ENCODE measurements around the gene POLA2. TPM values are rescaled to one million over a fixed set of nuclear protein-coding genes. Genes with fewer than 3 reads are reported as not detected.

Gene POLA2
- total RNA-seq, 2 donors from 2014 or later = 5.6 to 13.5 TPM

DNA sequence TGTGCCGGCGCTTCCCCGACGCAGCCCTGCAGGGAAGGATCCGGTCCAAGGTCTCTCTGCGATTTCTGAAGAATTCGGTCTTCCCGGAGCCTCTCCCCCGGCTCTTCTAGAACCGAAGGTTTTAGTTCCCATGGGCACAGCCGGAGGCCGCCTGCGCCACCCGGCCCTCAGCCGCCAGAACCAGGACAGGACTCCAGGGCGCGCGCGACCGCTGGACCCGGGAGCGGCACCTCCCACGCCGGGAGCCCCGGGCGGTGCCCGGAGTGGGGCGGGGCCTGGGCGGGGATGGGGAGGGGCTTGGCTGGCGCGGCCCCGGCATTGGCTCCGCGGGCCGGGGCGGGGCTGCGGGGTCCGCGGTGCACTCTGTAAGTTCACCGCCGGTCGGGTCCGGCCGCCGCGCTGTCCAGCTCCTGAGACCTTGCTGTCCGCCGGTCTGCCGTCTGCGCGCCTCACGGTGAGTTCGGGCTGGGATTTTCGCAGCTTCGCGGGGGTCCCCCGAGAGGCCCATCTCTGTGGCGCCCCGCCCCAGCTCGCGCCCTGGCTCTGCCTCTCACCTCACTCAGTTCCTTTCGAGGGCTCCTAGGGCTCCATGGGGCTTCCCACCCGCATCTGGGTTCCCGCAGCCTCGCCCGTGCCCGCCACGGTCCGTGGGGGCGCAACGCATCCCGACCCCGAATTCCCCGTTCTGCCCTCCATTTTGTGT, 52.9 kb downstream of the POLA2 start, which contains the start of gene CDC42EP2:
TSS of gene CDC42EP2 (plus strand) at position 366 of the 703 bp plus-strand sequence. CDS start 6,033 bp downstream, outside the sequence.
- no peaks in the 10 kb centered on the region for H3K36me3 ChIP-seq
- peak within 1 kb of the TSS; percentile 81 for H3K27ac ChIP-seq
- TF ChIP-seq, protein P1, sequence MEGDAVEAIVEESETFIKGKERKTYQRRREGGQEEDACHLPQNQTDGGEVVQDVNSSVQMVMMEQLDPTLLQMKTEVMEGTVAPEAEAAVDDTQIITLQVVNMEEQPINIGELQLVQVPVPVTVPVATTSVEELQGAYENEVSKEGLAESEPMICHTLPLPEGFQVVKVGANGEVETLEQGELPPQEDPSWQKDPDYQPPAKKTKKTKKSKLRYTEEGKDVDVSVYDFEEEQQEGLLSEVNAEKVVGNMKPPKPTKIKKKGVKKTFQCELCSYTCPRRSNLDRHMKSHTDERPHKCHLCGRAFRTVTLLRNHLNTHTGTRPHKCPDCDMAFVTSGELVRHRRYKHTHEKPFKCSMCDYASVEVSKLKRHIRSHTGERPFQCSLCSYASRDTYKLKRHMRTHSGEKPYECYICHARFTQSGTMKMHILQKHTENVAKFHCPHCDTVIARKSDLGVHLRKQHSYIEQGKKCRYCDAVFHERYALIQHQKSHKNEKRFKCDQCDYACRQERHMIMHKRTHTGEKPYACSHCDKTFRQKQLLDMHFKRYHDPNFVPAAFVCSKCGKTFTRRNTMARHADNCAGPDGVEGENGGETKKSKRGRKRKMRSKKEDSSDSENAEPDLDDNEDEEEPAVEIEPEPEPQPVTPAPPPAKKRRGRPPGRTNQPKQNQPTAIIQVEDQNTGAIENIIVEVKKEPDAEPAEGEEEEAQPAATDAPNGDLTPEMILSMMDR (IDR thresholded peaks at IDR 0.05) = no peak
- peak; percentile 59 for ATAC-seq (ENCODE audit: insufficient number of reproducible peaks, low FRiP score, low read depth)
- no peaks in the 10 kb centered on the region for H3K27me3 ChIP-seq (replicated peaks; ENCODE audit: insufficient read depth)
- DNase-seq (ENCODE audit: low spot score) = no peak
- H3K4me3 ChIP-seq = peak within 1 kb of the TSS; percentile 99
- peaks cover 0 to 27% of the 10 kb centered on the region in 2 donors for H3K4me1 ChIP-seq (ENCODE audit: control insufficient read depth in 1 of 2, low read depth in 2 of 2)
- no peaks in the 10 kb centered on the region for H3K9me3 ChIP-seq

DNA sequence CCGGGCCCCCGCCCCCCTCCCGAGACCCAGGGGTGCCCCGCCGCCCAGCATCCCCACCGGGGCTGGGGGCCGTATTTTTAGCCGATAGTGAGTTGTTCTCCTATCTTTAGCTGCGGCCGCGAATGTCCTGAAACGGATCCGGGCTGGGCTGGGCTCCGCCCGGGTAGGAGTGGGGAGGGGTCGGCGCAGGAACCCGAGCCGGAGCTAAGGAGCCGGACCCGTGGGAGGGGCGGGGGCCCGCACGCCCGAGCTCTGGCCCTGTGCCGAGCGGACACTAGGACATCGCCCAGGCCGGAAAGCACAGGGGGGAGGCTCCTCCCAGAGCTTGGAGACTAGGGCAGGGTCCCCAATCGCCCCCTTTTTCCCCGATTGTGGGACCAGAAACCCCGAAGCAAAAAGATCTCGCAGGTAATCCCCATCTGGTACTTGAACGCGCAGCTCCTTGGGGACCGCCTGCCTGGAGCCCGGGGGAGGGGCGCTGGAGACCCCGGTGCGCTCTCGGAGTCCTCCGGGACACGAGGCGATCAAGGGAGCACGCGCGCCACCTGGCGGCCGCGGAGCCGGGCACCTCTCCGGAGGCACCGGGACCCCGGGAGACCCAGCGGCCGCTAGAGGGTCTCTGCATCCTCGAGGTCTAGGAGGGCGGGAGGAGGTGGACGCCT, 53.6 kb downstream of the POLA2 start:
- Histone ChIP-seq H3K27me3 (replicated peaks; ENCODE audit: insufficient read depth) (no peaks in the 10 kb centered on the region), H3K4me1 (ENCODE audit: control insufficient read depth in 1 of 2, low read depth in 2 of 2) (peaks cover 0 to 27% of the 10 kb centered on the region in 2 donors), H3K9me3 (no peaks in the 10 kb centered on the region), H3K27ac (peak overlapping the region; percentile 81), H3K4me3 (peak overlapping the region; percentile 99), H3K36me3 (no peaks in the 10 kb centered on the region)
- TF ChIP-seq, protein P1 (IDR thresholded peaks at IDR 0.05) = peak; percentile 97
- DNase-seq (ENCODE audit: low spot score) = no peak
- ATAC-seq (ENCODE audit: insufficient number of reproducible peaks, low FRiP score, low read depth) = peak; percentile 45

DNA sequence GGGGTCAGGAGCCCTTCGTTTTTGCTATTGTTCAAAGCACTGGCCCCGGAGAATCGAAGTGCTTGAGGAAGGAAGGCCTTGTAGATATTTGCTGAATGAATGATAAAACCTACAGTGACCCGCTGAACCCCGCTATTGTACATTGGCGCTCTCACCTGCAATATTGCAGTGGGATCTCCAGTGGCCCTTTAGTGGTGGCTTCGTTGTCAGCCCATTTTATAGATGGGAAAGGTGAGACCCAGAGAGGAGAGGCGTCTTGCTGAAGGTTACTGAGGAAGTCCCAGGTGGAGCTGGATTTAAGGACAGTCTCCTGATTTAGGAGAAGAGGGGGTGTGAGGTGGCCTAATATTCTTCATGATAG, 54.1 kb downstream of the POLA2 start:
- peak overlapping the region; percentile 99 for H3K4me3 ChIP-seq

DNA sequence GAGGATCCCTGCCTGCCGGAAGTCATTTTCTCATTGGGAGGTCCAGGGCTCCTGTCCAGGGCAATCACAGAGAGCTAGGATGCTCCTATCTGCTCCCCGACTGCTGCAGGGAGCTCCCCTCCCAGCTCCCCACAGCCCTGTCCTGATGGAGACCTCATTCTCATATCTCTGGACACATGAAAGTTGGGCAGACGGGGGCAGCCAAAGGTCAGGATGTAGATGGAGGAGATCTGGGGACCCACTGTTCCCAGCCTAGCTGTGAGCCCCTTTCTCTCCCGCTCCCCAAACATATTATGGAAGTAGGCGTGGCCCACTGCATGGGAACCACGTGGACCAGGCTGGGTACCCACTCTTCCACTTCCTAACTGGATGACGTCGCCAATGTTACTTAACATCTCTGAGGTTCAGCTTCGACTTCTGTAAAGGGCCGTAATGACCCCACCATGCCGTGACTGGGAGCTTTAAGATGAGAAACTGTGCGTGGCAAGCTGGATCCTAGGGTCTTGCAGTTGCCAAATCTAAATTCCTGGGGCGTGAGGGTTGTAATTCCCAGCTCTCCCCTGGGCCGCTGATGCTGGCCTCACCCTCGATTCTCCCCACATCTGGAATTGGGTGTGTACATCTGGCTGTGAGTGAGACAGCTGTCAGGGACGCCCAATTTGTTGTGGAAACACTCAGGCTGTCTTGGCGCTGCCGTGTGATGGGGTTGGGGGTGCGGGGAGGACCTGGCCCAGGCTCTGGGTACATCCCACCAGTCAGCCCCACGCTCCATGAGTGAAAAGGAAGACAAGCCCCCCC, 54.7 kb downstream of the POLA2 start:
- no peak for ATAC-seq (ENCODE audit: insufficient number of reproducible peaks, low FRiP score, low read depth)

More for the DNA sequence above, 54.1 kb downstream of the POLA2 start:
- peaks cover 0 to 27% of the 10 kb centered on the region in 2 donors for H3K4me1 ChIP-seq (ENCODE audit: control insufficient read depth in 1 of 2, low read depth in 2 of 2)
- no peak overlapping the region for H3K27ac ChIP-seq
- no peaks in the 10 kb centered on the region for H3K27me3 ChIP-seq (replicated peaks; ENCODE audit: insufficient read depth)
- no peak for DNase-seq (ENCODE audit: low spot score)
- TF ChIP-seq, protein P1 (IDR thresholded peaks at IDR 0.05) = peak; percentile 31
- no peak for ATAC-seq (ENCODE audit: insufficient number of reproducible peaks, low FRiP score, low read depth)
- H3K36me3 ChIP-seq = peaks cover 1% of the 10 kb centered on the region
- H3K9me3 ChIP-seq = no peaks in the 10 kb centered on the region

More for the DNA sequence above, 54.7 kb downstream of the POLA2 start:
- Histone ChIP-seq H3K27me3 (replicated peaks; ENCODE audit: insufficient read depth) (no peaks in the 10 kb centered on the region), H3K27ac (peak overlapping the region in 1 of 2 donors; percentile 20), H3K9me3 (no peaks in the 10 kb centered on the region), H3K4me3 (peak overlapping the region; percentile 99), H3K36me3 (peaks cover 7% of the 10 kb centered on the region), H3K4me1 (ENCODE audit: control insufficient read depth in 1 of 2, low read depth in 2 of 2) (peaks cover 0 to 27% of the 10 kb centered on the region in 2 donors)
- TF ChIP-seq, protein P1 (IDR thresholded peaks at IDR 0.05) = no peak
- DNase-seq (ENCODE audit: low spot score) = no peak

All from thoracic aorta (tissue), 2 donors.